ENCODE measurements around the gene RMDN3. TPM values are rescaled to one million over a fixed set of nuclear protein-coding genes. Genes with fewer than 3 reads are reported as not detected.

The RMDN3 gene, protein sequence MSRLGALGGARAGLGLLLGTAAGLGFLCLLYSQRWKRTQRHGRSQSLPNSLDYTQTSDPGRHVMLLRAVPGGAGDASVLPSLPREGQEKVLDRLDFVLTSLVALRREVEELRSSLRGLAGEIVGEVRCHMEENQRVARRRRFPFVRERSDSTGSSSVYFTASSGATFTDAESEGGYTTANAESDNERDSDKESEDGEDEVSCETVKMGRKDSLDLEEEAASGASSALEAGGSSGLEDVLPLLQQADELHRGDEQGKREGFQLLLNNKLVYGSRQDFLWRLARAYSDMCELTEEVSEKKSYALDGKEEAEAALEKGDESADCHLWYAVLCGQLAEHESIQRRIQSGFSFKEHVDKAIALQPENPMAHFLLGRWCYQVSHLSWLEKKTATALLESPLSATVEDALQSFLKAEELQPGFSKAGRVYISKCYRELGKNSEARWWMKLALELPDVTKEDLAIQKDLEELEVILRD
- polyA plus RNA-seq (ENCODE audit: insufficient read length): 24.4 TPM

DNA sequence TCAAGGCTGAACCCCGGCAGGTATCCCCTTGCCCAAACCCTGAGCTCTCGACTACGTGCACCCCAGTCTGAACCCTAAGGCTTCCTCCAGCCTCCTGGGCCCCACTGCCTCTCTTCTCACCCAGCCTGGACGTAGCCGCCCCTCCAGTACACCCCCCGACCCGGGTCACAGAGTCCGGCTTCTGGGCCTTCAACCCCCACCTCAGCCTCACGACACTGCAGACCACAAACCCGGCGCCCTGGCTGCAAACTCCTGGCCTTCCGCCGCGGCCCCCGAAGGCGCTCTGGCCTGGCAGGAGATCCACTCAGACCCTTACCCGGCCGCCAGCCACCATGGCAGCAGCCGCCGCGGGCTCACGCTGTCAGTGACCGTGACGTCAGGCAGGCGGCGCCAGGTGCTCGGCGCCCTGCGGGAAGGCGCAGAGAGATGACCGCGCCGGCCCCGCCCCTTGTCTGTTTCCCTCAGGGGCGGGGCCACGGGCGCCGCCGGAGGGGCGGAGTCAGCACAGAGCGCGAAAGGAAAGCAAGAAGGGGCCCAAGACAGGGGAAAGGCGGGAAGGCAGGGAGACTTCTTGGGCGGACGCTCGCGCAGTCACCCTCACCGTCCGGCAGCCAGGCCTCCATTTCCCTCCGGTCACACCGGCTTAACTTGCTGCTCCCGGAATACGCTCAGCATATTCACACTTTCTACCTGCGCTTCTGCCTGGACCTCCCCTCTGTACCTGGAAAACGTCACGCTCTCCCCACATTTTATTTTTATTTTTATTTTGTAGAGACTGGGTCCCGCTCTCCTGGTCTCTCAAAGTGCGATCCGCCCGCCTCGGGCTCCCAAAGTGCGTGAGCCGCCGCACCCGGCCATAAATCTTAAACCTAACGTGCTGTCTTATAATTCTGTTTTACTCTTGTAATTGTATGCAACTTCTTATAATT, at the start of gene RMDN3:
Gene RMDN3, minus strand, starts transcription at position 372 of the 929 bp plus-strand sequence. CDS start 471 bp downstream, outside the sequence.
- DNase-seq: peak; percentile 98

- DNase-seq: no peak
Observed at GRCh38 chr15:40803688-40804087, 48.6 kb upstream of the RMDN3 start.

GRCh38 chr15:40803076-40803475, 48.0 kb upstream of the RMDN3 start:
- no peak for DNase-seq

DNA sequence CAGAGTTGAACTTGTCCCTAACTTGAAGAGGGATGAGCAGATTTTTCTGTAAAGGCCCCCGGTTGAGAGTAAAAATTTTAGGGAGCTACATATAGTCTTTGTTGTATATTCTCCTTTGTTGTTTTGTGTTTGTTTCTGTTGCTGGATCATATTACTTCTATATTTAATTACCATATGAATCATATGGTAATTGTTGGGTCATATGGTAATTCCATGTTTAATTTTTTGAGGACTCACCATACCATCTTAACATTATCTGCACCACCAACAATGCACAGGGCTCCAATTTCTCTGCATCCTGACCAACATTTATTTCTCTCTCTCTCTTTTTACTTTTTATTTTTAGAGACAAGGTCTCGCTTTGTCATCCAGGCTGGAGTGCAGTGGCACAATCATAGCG, 44.5 kb upstream of the RMDN3 start:
- no peak for DNase-seq

- no peak for DNase-seq
Observed at GRCh38 chr15:40796512-40796911, 41.5 kb upstream of the RMDN3 start.

DNA sequence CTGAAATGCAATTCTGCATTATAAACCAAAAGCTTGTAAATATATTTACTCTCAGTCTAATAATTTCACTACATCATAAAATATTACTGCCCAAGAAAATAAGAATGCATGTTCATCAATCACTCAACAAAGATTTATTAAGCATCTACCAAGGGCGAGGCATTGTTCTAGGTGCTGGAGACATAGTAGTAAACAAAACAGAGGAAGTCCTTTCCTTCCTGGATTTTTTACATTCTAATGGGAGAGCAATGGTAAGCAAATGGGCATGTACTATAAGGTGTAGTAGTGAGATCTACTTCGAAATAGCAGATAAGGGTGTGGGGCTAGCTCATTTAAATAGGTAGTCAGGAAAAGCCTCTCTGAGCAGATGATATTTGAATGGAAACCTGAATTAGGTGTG, 41.0 kb upstream of the RMDN3 start:
- no peak for DNase-seq

DNA sequence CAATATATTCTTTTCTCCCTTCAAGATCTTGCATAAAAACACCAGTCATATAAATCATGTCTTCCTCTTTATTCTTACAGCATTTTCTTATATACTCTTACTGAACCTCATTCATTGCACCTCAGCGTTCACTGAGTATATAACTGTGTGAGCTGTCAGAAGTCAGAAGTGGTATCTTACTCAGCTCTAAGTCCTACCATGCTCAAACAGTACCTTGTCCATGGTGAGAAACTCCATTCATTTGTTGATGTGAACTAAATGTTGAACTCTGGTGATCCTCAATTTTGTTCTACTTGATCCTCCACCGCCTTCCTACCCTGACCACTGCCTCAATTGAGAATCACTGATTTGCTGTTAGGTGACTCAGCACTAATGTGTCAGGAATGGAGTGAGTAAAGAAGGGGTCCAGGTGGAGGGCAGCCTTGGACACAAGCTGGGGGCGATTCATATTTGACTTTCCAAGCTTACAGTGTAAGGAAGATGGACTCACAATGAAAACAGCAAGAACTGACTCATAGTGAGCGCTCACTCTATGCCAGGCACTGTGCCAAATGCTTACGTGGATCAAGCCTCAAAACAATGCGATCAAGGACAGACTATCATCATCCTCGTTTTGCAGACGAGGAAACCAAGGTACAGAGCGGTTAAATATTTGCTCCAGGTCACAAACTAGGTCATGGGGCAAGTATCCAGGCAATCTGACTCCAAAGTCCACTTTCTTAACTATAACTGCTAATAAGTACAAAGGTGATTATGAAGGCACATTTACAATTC, 38.3 kb upstream of the RMDN3 start:
- no peak for DNase-seq

- DNase-seq: no peak
Observed at GRCh38 chr15:40792394-40792793, 37.3 kb upstream of the RMDN3 start.

DNA sequence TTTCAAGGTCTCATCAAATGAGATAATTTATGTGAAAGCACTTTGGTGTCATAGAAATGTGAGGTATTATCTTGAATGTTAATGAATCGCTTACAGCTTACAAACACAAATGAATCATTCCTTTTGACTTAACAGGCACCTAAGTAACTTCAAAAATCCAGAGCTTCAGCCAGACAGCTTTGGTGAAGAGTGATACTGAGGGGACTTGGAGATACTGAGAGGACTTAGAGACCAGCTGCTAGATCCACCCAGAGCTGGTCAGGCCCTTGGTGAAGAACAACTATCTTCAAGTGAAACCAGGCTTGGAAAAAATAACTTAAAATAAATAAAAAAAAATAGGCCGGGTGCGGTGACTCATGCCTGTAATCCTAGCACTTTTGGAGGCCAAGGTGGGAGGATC, 35.7 kb upstream of the RMDN3 start:
- no peak for DNase-seq

DNA sequence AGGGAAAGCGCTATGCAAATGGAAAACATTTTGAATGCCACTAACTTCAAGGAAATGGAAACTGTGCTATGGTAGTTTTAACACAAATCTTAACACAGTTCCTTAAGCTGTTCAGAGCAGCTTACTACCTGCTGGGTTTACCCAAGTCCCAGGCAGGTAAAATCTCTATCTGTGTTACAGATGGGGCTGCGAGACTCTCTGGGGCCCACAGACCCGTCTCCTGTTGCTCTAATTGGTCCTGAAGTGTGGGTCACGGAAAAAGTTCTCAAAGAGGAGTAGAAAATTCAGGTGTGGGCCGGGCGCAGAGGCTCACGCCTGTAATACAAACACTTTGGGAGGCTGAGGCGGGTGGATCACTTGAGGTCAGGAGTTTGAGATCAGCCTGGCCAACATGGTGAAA, 34.9 kb upstream of the RMDN3 start:
- no peak for DNase-seq

- DNase-seq: no peak
Observed at GRCh38 chr15:40789119-40789518, 34.1 kb upstream of the RMDN3 start.

- DNase-seq: no peak
Observed at GRCh38 chr15:40787991-40788390, 32.9 kb upstream of the RMDN3 start.

- DNase-seq: no peak
Observed at GRCh38 chr15:40787344-40787841, 32.3 kb upstream of the RMDN3 start.

DNA sequence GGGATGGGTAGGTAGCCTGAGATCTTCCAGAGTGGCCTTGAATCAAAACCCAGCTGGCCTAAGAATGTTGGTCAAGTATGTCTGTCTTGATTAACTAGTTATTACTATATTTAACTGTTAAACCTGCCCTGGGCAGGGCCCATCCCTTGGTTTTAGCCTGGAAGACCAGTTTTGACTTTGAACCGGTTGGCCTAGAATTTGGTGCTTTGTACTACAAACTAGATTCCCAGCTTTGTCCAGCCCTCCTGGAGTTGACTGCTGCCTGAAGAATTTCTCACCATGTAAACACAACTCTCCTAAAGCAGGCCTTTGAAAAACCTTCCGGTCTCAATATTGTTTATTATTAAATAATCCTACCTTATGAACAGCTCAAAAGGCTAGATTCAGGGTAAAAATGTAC, 30.8 kb upstream of the RMDN3 start:
- DNase-seq: no peak

DNA sequence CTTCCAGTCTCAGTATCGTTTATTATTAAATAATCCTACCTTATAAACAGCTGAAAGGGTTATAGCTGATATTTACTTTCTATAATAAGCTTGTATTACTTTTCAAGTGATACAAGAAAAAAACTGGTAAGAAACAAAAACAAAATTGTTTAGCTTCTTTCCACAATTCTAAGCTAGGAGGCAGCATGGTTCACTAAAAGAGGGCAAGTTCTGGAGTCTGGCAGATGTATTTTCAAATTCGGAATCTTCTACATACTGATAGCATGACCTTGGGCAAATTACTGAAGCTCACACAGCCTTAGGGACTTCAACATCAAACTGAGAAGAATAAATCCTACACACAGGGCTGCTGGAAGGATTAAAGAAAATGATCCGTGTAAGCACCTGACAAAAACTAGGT, 30.1 kb upstream of the RMDN3 start:
- no peak for DNase-seq

DNA sequence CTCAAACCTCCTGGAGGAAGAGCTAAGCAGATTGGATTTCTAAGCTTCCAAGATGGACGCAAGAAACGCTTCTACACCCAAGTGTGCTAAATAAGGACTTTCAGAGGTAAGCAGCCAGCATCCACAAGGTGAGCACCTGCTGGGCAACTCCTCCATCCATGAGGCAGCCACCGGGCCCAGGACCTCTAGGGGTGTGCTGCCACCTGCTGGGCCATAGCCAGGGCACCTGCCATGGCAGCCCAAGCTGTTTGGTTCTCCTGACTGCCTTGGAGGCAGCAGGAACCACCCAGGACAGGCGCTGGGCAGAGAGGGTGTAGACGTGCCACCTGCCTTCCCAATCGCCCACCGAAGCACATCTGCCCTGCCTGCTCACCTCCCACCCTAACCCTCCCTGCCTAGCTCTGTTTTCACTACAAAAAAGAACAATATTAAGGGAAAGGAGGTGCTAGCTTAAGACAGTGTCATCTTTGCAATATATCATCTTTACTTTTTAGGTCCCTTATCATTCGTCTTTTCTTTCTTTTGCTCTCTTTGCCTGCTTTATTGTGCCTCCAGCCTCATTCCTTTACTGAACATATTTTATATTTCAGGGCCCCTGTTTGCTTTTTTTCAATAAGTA, 27.7 kb upstream of the RMDN3 start:
- no peak for DNase-seq

DNA sequence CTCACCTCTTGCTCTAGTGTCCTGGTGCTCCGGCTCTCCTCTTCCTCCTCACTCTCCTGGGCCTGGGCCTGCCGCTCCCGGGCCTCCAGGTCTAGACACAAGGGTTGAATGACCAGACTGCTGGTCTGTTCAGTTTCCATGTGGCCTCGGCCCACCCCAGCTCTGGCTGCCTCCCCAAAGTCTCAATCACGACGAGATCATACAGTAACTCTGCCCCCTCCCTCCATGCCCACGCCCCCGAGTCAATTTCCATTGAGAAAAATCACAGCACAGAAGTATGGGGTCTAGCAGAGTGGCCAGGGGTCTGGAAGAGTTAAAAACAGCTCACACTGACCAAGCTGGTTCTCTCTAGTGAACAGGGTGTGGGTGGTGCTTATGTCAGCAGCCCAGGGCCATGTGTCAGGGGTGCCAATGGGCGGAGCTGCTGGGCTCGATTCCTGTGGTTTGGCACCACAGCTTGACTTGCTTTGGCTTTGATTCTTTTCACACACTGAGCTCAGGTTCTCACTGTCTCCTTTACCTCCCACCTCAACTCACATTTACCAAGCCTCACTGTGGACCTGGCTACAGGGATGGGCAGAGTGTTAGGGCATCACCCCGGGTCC, 21.6 kb upstream of the RMDN3 start:
- no peak for DNase-seq

GRCh38 chr15:40775740-40776536, 20.9 kb upstream of the RMDN3 start:
- no peak for DNase-seq

DNA sequence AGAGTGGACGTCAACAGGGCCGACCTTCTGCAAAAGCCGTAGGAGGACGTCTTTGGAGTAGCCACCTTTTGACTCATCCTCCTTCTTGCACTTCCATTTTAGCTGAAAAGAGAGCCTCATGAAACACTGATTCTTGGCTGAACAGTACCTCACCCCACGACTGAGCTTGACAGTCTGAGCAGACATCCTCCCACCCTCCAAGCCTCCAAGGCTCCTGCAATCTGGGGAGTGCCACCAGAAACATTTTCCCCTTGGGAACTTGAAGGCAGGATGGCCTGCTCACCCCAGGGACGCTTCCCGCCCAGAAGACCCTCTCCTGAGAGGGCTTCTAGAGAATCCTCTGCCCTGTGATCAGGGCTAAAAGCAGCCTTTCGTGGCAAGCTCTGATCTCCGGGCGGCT, 20.0 kb upstream of the RMDN3 start:
- no peak for DNase-seq

GRCh38 chr15:40773902-40774301, 18.8 kb upstream of the RMDN3 start:
- no peak for DNase-seq

DNA sequence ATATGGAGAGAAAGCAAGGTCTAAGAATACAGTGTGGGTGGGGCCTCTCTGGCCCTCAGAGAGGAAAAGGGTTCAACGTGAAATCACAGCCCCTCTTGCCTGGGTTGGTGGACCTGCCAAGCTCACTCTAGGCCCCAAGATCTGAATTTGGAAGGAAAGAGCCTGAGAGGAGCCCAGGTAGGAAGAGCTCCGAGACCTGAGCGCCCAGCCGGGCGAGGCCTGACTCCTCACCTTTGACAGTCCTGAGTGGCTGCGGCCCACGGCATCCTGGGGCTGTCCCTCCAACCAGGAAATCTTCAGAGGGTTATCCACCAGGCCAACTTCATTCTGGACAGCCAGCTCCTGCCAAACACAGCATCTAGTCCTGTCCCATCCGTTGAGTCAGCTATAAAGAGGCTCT, 18.4 kb upstream of the RMDN3 start:
- DNase-seq: no peak
